IMR-90 (cell line): Measurements from ENCODE around the gene DCC. TPM values are rescaled to one million over a fixed set of nuclear protein-coding genes. Genes with fewer than 3 reads are reported as not detected.

ENCODE experiments used
- ATAC-seq: fragments of 200-7000 bp; cut with Tn5 transposase; 2 replicates; pipeline ENCODE4 v1.9.1; 2020; ENCODE audit warnings: low read depth, mild to moderate bottlenecking, moderate library complexity
- BruUV-seq: library from RNA; stranded (reverse); fragments of 400-500 nt; replicated peaks from 2 replicates; lab custom pipeline; 2021; lab: Mats Ljungman, UMichigan
- CTCF ChIA-PET: fragments of 300-600 bp; formaldehyde crosslinking; extraction: SDS; loops from one replicate; lab custom pipeline; 2021; ENCODE audit warnings: antibody characterized with exemption; lab: Yijun Ruan, JAX
- POLR2A ChIA-PET: fragments of 300-600 bp; sonication (Branson Sonifier 250); formaldehyde crosslinking; loops from one replicate; lab custom pipeline; 2022; ENCODE audit warnings: antibody characterized with exemption; ENCODE audit not compliant: unreplicated experiment; lab: Charles Lee
- DNase-seq: peaks from one replicate; pipeline ENCODE4 v3.0.0; 2013
- H2AFZ ChIP-seq: replicated peaks from 2 replicates; pipeline ENCODE3; 2013; ENCODE audit warnings: low read length, mild to moderate bottlenecking; ENCODE audit not compliant: poor library complexity
- H2AK5ac ChIP-seq: 2 replicates; pipeline ENCODE4 v1.6.1; 2013; ENCODE audit warnings: low read depth, low read length, inconsistent platforms
- H2AK9ac ChIP-seq: replicated peaks from 2 replicates; pipeline ENCODE3; 2013; ENCODE audit warnings: mild to moderate bottlenecking, low read depth, low read length, moderate library complexity; ENCODE audit not compliant: poor library complexity
- H2BK120ac ChIP-seq: 2 replicates; pipeline ENCODE4 v1.6.1; 2013; ENCODE audit warnings: low read depth, low read length, inconsistent platforms
- H2BK15ac ChIP-seq: 3 replicates; pipeline ENCODE4 v1.6.1; 2013; ENCODE audit warnings: low read depth, low read length, inconsistent platforms
- H2BK20ac ChIP-seq: 2 replicates; pipeline ENCODE4 v1.6.1; 2013; ENCODE audit warnings: low read depth, mild to moderate bottlenecking, inconsistent platforms, low read length, moderate library complexity
- H2BK5ac ChIP-seq: 2 replicates; pipeline ENCODE4 v1.6.1; 2013; ENCODE audit warnings: mild to moderate bottlenecking, low read depth, low read length, inconsistent platforms; ENCODE audit not compliant: poor library complexity, severe bottlenecking
- H3K14ac ChIP-seq: replicated peaks from 2 replicates; pipeline ENCODE4 v1.6.1; 2013; ENCODE audit warnings: low read depth, low read length, inconsistent platforms
- H3K18ac ChIP-seq: 2 replicates; pipeline ENCODE4 v1.6.1; 2013; ENCODE audit warnings: low read depth, low read length, control low read depth
- H3K23ac ChIP-seq: 2 replicates; pipeline ENCODE4 v1.6.1; 2013; ENCODE audit warnings: low read depth, low read length, inconsistent platforms
- H3K27ac ChIP-seq: 2 replicates; pipeline ENCODE4 v1.5.1; 2013; ENCODE audit warnings: mild to moderate bottlenecking, control low read depth, low read length; ENCODE audit not compliant: insufficient read depth
- H3K27me3 ChIP-seq: 2 replicates; pipeline ENCODE4 v1.6.1; 2013; ENCODE audit warnings: low read length; ENCODE audit not compliant: control insufficient read depth, insufficient read depth
- H3K36me3 ChIP-seq: 2 replicates; pipeline ENCODE4 v1.6.1; 2013; ENCODE audit warnings: low read length, mixed read lengths; ENCODE audit not compliant: control insufficient read depth, insufficient read depth
- H3K4ac ChIP-seq: 2 replicates; pipeline ENCODE4 v1.6.1; 2013; ENCODE audit warnings: low read depth, low read length, inconsistent platforms
- H3K4me1 ChIP-seq: 2 replicates; pipeline ENCODE4 v1.6.1; 2013; ENCODE audit warnings: low read length, mixed read lengths; ENCODE audit not compliant: control insufficient read depth, insufficient read depth
- H3K4me2 ChIP-seq: 2 replicates; pipeline ENCODE4 v1.6.1; 2013; ENCODE audit warnings: low read depth, mild to moderate bottlenecking, control low read depth, low read length, moderate library complexity
- H3K4me3 ChIP-seq: 2 replicates; pipeline ENCODE4 v1.5.1; 2013; ENCODE audit warnings: low read depth, mild to moderate bottlenecking, control low read depth, low read length, moderate library complexity; ENCODE audit not compliant: insufficient read depth
- H3K56ac ChIP-seq: 2 replicates; pipeline ENCODE4 v1.6.1; 2013; ENCODE audit warnings: low read length, inconsistent platforms; ENCODE audit not compliant: insufficient read depth; ENCODE audit errors: extremely low read depth
- H3K79me1 ChIP-seq, 2 experiments: 2 replicates each; pipeline ENCODE4 v1.6.1; 2013; ENCODE audit warnings: low read length in 2 of 2, inconsistent platforms in 1 of 2, low read depth in 1 of 2
- H3K9ac ChIP-seq: 2 replicates; pipeline ENCODE4 v1.6.1; 2013; ENCODE audit warnings: low read depth, low read length, control low read depth
- H3K9me1 ChIP-seq: 2 replicates; pipeline ENCODE4 v1.6.1; 2013; ENCODE audit warnings: low read length, inconsistent platforms; ENCODE audit not compliant: insufficient read depth
- H3K9me3 ChIP-seq: 2 replicates; pipeline ENCODE4 v1.6.1; 2013; ENCODE audit warnings: low read length; ENCODE audit not compliant: control insufficient read depth, insufficient read depth
- H4K20me1 ChIP-seq: 2 replicates; pipeline ENCODE4 v1.6.1; 2013; ENCODE audit warnings: low read length, inconsistent platforms; ENCODE audit not compliant: insufficient read depth
- H4K5ac ChIP-seq: 2 replicates; pipeline ENCODE4 v1.6.1; 2013; ENCODE audit warnings: mild to moderate bottlenecking, low read depth, low read length, control low read depth
- H4K8ac ChIP-seq, 2 experiments: 2 replicates each; pipeline ENCODE4 v1.6.1; 2013; ENCODE audit warnings: low read depth in 2 of 2, low read length in 2 of 2, control low read depth in 1 of 2, inconsistent platforms in 1 of 2
- H4K91ac ChIP-seq: 2 replicates; pipeline ENCODE4 v1.6.1; 2013; ENCODE audit warnings: low read depth, low read length, inconsistent platforms; ENCODE audit not compliant: insufficient read depth
- BHLHE40 ChIP-seq: fragments of 150-350 bp; IDR thresholded peaks from 2 replicates; pipeline ENCODE4 v1.6.1; 2016; ENCODE audit warnings: mild to moderate bottlenecking, low read depth, low read length
- MAFK ChIP-seq: IDR thresholded peaks from 2 replicates; pipeline ENCODE4 v1.6.1; 2012; ENCODE audit warnings: low read depth, low read length, improper control_type of control experiment
- WGBS, 2 experiments: methylation state at CpG; one replicate each; pipeline versions ENCODE4 v1.1.5 to v1.1.7; 2013; ENCODE audit warnings: missing lambda C conversion rate in 2 of 2; ENCODE audit not compliant: insufficient read length in 1 of 2; ENCODE audit errors: extremely low coverage in 2 of 2; 5-methylcytosine and 5-hydroxymethylcytosine counted together
- dilution Hi-C: fragments of 300-500 bp; cut with HindIII; formaldehyde crosslinking; loops from one replicate; pipeline ENCODE4 v1.14.3; 2018; ENCODE audit warnings: low sequenced_read_pairs; ENCODE audit not compliant: unreplicated experiment
- in situ Hi-C: fragments of 300-500 bp; cut with MboI; formaldehyde crosslinking; loops from 3 replicates; pipeline ENCODE4 v1.14.3; 2019; ENCODE audit warnings: low sequenced_read_pairs, inconsistent platforms, mixed read lengths
- intact Hi-C: fragments of 100-400 bp; cut with micrococcal nuclease; formaldehyde crosslinking; loops from 2 replicates; pipeline ENCODE4 v1.10.0; 2022
- polyA plus RNA-seq, 3 experiments: library from polyadenylated mRNA; depleted of rRNA; stranded (reverse); fragments of >200 nt; gene quantifications; 2 replicates each; pipeline ENCODE4 v1.2.3, GENCODE V29; 2012; ENCODE audit warnings: low replicate concordance in 1 of 3
- total RNA-seq: library from RNA; depleted of rRNA; stranded (reverse); fragments of >200 nt; gene quantifications from 2 replicates; pipeline ENCODE4 v1.2.3, GENCODE V29; 2012
- TF ChIP-seq, protein P1 (sequence below): conservative IDR thresholded peaks from 2 replicates; pipeline ENCODE4 v1.5.1; 2012; ENCODE audit warnings: mild to moderate bottlenecking, low read depth, low read length, improper control_type of control experiment
- TF ChIP-seq, protein P2 (sequence below): fragments of 150-350 bp; IDR thresholded peaks from 2 replicates; pipeline ENCODE4 v1.6.1; 2016; ENCODE audit warnings: low read depth, mild to moderate bottlenecking, low read length, moderate library complexity, borderline replicate concordance

DCC gene
- total and polyA plus RNA-seq, 2 of the 4 experiments (the other 2 are of a cell fraction) = 0.31 to 0.54 TPM

GRCh38 chr18:52750995-52751394 lies 411.0 kb downstream of the DCC start:
- TF ChIP-seq MAFK = no peak
- TF ChIP-seq, protein P1, sequence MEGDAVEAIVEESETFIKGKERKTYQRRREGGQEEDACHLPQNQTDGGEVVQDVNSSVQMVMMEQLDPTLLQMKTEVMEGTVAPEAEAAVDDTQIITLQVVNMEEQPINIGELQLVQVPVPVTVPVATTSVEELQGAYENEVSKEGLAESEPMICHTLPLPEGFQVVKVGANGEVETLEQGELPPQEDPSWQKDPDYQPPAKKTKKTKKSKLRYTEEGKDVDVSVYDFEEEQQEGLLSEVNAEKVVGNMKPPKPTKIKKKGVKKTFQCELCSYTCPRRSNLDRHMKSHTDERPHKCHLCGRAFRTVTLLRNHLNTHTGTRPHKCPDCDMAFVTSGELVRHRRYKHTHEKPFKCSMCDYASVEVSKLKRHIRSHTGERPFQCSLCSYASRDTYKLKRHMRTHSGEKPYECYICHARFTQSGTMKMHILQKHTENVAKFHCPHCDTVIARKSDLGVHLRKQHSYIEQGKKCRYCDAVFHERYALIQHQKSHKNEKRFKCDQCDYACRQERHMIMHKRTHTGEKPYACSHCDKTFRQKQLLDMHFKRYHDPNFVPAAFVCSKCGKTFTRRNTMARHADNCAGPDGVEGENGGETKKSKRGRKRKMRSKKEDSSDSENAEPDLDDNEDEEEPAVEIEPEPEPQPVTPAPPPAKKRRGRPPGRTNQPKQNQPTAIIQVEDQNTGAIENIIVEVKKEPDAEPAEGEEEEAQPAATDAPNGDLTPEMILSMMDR = no peak
- TF ChIP-seq, protein P2, sequence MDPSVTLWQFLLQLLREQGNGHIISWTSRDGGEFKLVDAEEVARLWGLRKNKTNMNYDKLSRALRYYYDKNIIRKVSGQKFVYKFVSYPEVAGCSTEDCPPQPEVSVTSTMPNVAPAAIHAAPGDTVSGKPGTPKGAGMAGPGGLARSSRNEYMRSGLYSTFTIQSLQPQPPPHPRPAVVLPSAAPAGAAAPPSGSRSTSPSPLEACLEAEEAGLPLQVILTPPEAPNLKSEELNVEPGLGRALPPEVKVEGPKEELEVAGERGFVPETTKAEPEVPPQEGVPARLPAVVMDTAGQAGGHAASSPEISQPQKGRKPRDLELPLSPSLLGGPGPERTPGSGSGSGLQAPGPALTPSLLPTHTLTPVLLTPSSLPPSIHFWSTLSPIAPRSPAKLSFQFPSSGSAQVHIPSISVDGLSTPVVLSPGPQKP = no peak
- no peak for TF ChIP-seq BHLHE40
- no peak overlapping the region for H3K4ac ChIP-seq
- no peak overlapping the region for H2BK15ac ChIP-seq
- H4K8ac ChIP-seq = no peak overlapping the region
- DNase-seq = no peak
- BruUV-seq = no TSS peak
- no peak overlapping the region for H3K4me3 ChIP-seq
- no peaks in the 10 kb centered on the region for H3K4me1 ChIP-seq
- H4K91ac ChIP-seq = no peak overlapping the region
- ATAC-seq = no peak
- no peak overlapping the region for H2AFZ ChIP-seq
- H3K4me2 ChIP-seq = no peak overlapping the region
- H2AK5ac ChIP-seq = no peak overlapping the region
- H2BK120ac ChIP-seq = no peak overlapping the region
- WGBS, 2 experiments = no CpG with 5 or more reads among the region's 2 CpGs
- dilution Hi-C loops = no loop called here
- H3K56ac ChIP-seq = no peak overlapping the region
- no peaks in the 10 kb centered on the region for H3K79me1 ChIP-seq
- H3K9me1 ChIP-seq = no peaks in the 10 kb centered on the region
- H2AK9ac ChIP-seq = no peak overlapping the region
- in situ Hi-C loops = no loop called here
- intact Hi-C loops = no loop called here
- POLR2A ChIA-PET = no interaction called here
- no peak overlapping the region for H3K18ac ChIP-seq
- no peak overlapping the region for H3K9ac ChIP-seq
- no peaks in the 10 kb centered on the region for H3K36me3 ChIP-seq
- CTCF ChIA-PET = no interaction called here
- H2BK5ac ChIP-seq = no peak overlapping the region
- peaks cover 19% of the 10 kb centered on the region for H3K9me3 ChIP-seq
- H3K23ac ChIP-seq = no peak overlapping the region
- no peaks in the 10 kb centered on the region for H4K20me1 ChIP-seq
- no peak overlapping the region for H3K14ac ChIP-seq
- H3K27ac ChIP-seq = no peak overlapping the region
- H2BK20ac ChIP-seq = no peak overlapping the region
- H4K5ac ChIP-seq = no peak overlapping the region
- no peaks in the 10 kb centered on the region for H3K27me3 ChIP-seq
